Hepatocyte (in vitro differentiated cells): ENCODE data around the gene HOXD4.

Source experiments
- CTCF ChIP-seq: fragments of 200-600 bp; sonication (generic); IDR thresholded peaks from 2 replicates; pipeline ENCODE4 v1.5.1; 2016; ENCODE audit warnings: antibody characterized with exemption, mild to moderate bottlenecking; ENCODE audit not compliant: poor library complexity
- EZH2 ChIP-seq: fragments of 200-600 bp; sonication (generic); IDR thresholded peaks from 2 replicates; pipeline ENCODE4 v1.6.1; 2016; ENCODE audit warnings: antibody characterized with exemption, mild to moderate bottlenecking, borderline replicate concordance

- TF ChIP-seq EZH2 (peak; percentile 30), CTCF (no peak)
Observed at GRCh38 chr2:176136374-176137251, 14.7 kb upstream of the HOXD4 start.
